H9 (cell line): Measurements from ENCODE around the gene CTNNA1. TPM values are rescaled to one million over a fixed set of nuclear protein-coding genes. Genes with fewer than 3 reads are reported as not detected.
A peak's percentile ranks its signal among the peaks of the same experiment; 100 is the strongest.

Experiments
- DNase-seq: peaks from one replicate; pipeline ENCODE4 v3.0.0-alpha.2; 2017
- H2AFZ ChIP-seq: one replicate; pipeline ENCODE4 v1.6.1; 2013; ENCODE audit warnings: mild to moderate bottlenecking, low read length, control low read depth, moderate library complexity
- H2AK5ac ChIP-seq: 2 replicates; pipeline ENCODE4 v1.6.1; 2013; ENCODE audit warnings: low read length, control low read depth, mixed read lengths; ENCODE audit not compliant: insufficient read length
- H2BK120ac ChIP-seq: one replicate; pipeline ENCODE4 v1.6.1; 2013; ENCODE audit warnings: low read depth, mild to moderate bottlenecking, low read length, control low read depth, inconsistent platforms; ENCODE audit not compliant: poor library complexity, severe bottlenecking
- H2BK12ac ChIP-seq: 2 replicates; pipeline ENCODE4 v1.6.1; 2013; ENCODE audit warnings: low read length, control low read depth, mixed read lengths, low read depth; ENCODE audit not compliant: insufficient read length
- H2BK15ac ChIP-seq: 2 replicates; pipeline ENCODE4 v1.6.1; 2013; ENCODE audit warnings: low read depth, low read length, control low read depth
- H2BK20ac ChIP-seq: one replicate; pipeline ENCODE4 v1.6.1; 2013; ENCODE audit warnings: low read depth, mild to moderate bottlenecking, low read length, control low read depth, inconsistent platforms; ENCODE audit not compliant: poor library complexity, severe bottlenecking
- H2BK5ac ChIP-seq: 2 replicates; pipeline ENCODE4 v1.6.1; 2013; ENCODE audit warnings: low read length, control low read depth, mixed read lengths; ENCODE audit not compliant: insufficient read length
- H3K14ac ChIP-seq: 2 replicates; pipeline ENCODE4 v1.6.1; 2013; ENCODE audit warnings: low read length, control low read depth; ENCODE audit not compliant: insufficient read depth
- H3K18ac ChIP-seq: 2 replicates; pipeline ENCODE4 v1.6.1; 2013; ENCODE audit warnings: low read depth, mild to moderate bottlenecking, mixed read lengths, low read length, control low read depth; ENCODE audit not compliant: insufficient read length
- H3K23ac ChIP-seq: 2 replicates; pipeline ENCODE4 v1.6.1; 2013; ENCODE audit warnings: low read length, control low read depth, mixed read lengths, low read depth; ENCODE audit not compliant: insufficient read length
- H3K23me2 ChIP-seq: 2 replicates; pipeline ENCODE4 v1.6.1; 2013; ENCODE audit warnings: low read depth, mild to moderate bottlenecking, mixed read lengths, low read length, control low read depth; ENCODE audit not compliant: insufficient read length, poor library complexity, severe bottlenecking
- H3K27ac ChIP-seq: 2 replicates; pipeline ENCODE4 v1.5.1; 2013; ENCODE audit warnings: low read length, control low read depth, mixed read lengths, low read depth; ENCODE audit not compliant: insufficient read length
- H3K27me3 ChIP-seq: 2 replicates; pipeline ENCODE4 v1.6.1; 2013; ENCODE audit warnings: low read length, control low read depth, inconsistent platforms; ENCODE audit not compliant: insufficient read depth
- H3K4ac ChIP-seq: 2 replicates; pipeline ENCODE4 v1.6.1; 2013; ENCODE audit warnings: low read depth, mild to moderate bottlenecking, control low read depth, inconsistent platforms, low read length, moderate library complexity
- H3K4me1 ChIP-seq: 2 replicates; pipeline ENCODE4 v1.6.1; 2013; ENCODE audit warnings: low read length, control low read depth, inconsistent platforms; ENCODE audit not compliant: insufficient read depth
- H3K4me2 ChIP-seq: 2 replicates; pipeline ENCODE4 v1.6.1; 2013; ENCODE audit warnings: low read length, control low read depth, mixed read lengths; ENCODE audit not compliant: insufficient read length, insufficient read depth
- H3K56ac ChIP-seq: 2 replicates; pipeline ENCODE4 v1.6.1; 2013; ENCODE audit warnings: low read depth, mild to moderate bottlenecking, mixed read lengths, low read length, control low read depth; ENCODE audit not compliant: insufficient read length
- H3K79me1 ChIP-seq: 2 replicates; pipeline ENCODE4 v1.6.1; 2013; ENCODE audit warnings: low read depth, mild to moderate bottlenecking, moderate library complexity, low read length, control low read depth, inconsistent platforms; ENCODE audit not compliant: insufficient read depth, poor library complexity, severe bottlenecking
- H3K79me2 ChIP-seq: 2 replicates; pipeline ENCODE4 v1.6.1; 2013; ENCODE audit warnings: low read length, control low read depth, inconsistent platforms; ENCODE audit not compliant: insufficient read depth
- H3K9ac ChIP-seq: 2 replicates; pipeline ENCODE4 v1.6.1; 2013; ENCODE audit warnings: low read length, control low read depth, mixed read lengths; ENCODE audit not compliant: insufficient read length; ENCODE audit errors: extremely low read depth
- H3K9me3 ChIP-seq: one replicate; pipeline ENCODE4 v1.6.1; 2013; ENCODE audit warnings: low read depth, low read length, inconsistent platforms; ENCODE audit not compliant: control insufficient read depth
- H3T11ph ChIP-seq: one replicate; pipeline ENCODE4 v1.6.1; 2013; ENCODE audit warnings: mild to moderate bottlenecking, low read length, control low read depth, inconsistent platforms
- H4K20me1 ChIP-seq: one replicate; pipeline ENCODE4 v1.6.1; 2013; ENCODE audit not compliant: control insufficient read depth, insufficient read length, insufficient read depth
- H4K5ac ChIP-seq: 2 replicates; pipeline ENCODE4 v1.6.1; 2013; ENCODE audit warnings: low read depth, mild to moderate bottlenecking, mixed read lengths, low read length, control low read depth; ENCODE audit not compliant: insufficient read length
- H4K8ac ChIP-seq: replicated peaks from 2 replicates; pipeline ENCODE4 v1.6.1; 2013; ENCODE audit warnings: low read length, control low read depth, mixed read lengths, low read depth; ENCODE audit not compliant: insufficient read length
- H4K91ac ChIP-seq: 2 replicates; pipeline ENCODE4 v1.6.1; 2013; ENCODE audit warnings: low read depth, mild to moderate bottlenecking, moderate library complexity, mixed read lengths, low read length, control low read depth; ENCODE audit not compliant: insufficient read length
- H3K27ac Mint-ChIP-seq, 3 experiments: 2 replicates in 2 of 3; 3 replicates in 1 of 3; pipeline ENCODE4 v1.8.0; 2020 to 2021; ENCODE audit warnings: mixed read lengths in 3 of 3, mild to moderate bottlenecking in 1 of 3, moderate library complexity in 1 of 3
- H3K27me3 Mint-ChIP-seq: 2 replicates; pipeline ENCODE4 v1.8.0; 2021; ENCODE audit warnings: low read depth, mild to moderate bottlenecking, moderate library complexity, mixed read lengths
- H3K36me3 Mint-ChIP-seq, 3 experiments: 2 replicates in 2 of 3; 3 replicates in 1 of 3; pipeline ENCODE4 v1.8.0; 2020 to 2021; ENCODE audit warnings: low read depth in 3 of 3, mixed read lengths in 3 of 3; ENCODE audit not compliant: insufficient read depth in 1 of 3
- H3K4me1 Mint-ChIP-seq, 2 experiments: 2 replicates each; pipeline ENCODE4 v1.8.0; 2020; ENCODE audit warnings: mixed read lengths in 2 of 2
- H3K4me3 Mint-ChIP-seq, 2 experiments: 2 replicates in 1 of 2; 3 replicates in 1 of 2; pipeline ENCODE4 v1.8.0; 2020 to 2021; ENCODE audit warnings: mild to moderate bottlenecking in 2 of 2, mixed read lengths in 2 of 2, moderate library complexity in 1 of 2
- H3K9me3 Mint-ChIP-seq, 2 experiments: 2 replicates in 1 of 2; 3 replicates in 1 of 2; pipeline ENCODE4 v1.8.0; 2020; ENCODE audit warnings: mild to moderate bottlenecking in 2 of 2, mixed read lengths in 2 of 2, moderate library complexity in 1 of 2
- CTCF ChIP-seq: fragments of 200-600 bp; sonication (generic); conservative IDR thresholded peaks from 3 replicates; pipeline ENCODE4 v1.8.0; 2021; ENCODE audit warnings: antibody characterized with exemption, mild to moderate bottlenecking
- WGBS: extraction: QIAGEN DNeasy Blood & Tissue Kit; methylation state at CpG from one replicate; pipeline ENCODE4 v1.1.7; 2013; ENCODE audit warnings: missing lambda C conversion rate, low lambda C conversion rate, mixed read lengths; ENCODE audit not compliant: insufficient read length; ENCODE audit errors: extremely low coverage; 5-methylcytosine and 5-hydroxymethylcytosine counted together
- total RNA-seq: library from RNA; stranded (reverse); gene quantifications from 2 replicates; pipeline ENCODE4 v1.2.1, GENCODE V29; 2021

CTNNA1 gene
- total RNA-seq, 1 experiment from 2014 or later: 354 TPM

DNA sequence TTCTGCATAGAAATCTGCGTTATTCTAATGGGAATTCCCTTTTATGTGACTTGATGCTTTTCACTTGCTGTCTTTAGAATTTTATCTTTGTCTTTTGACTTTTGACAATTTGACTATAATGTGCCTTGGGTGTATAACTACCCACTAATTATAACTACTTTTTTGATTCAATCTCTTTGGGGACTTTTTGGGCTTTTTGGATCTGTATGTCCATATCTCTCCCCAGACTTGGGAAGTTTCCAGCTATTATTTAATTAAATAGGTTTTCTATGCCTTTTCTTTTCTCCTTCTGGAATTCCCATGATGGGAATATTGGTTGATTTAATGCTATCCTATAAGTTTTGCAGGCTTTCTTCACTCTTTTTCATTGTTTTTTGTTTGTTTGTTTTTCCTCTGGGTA is 64.0 kb downstream of the CTNNA1 start:
- Histone ChIP-seq H2BK12ac (no peak overlapping the region), H3K56ac (no peak overlapping the region), H3K4ac (no peak overlapping the region), H4K8ac (no peak overlapping the region), H3K9me3 (no peaks in the 10 kb centered on the region), H4K5ac (no peak overlapping the region), H4K91ac (no peak overlapping the region), H3K79me2 (peaks cover 2% of the 10 kb centered on the region; the same call in 1 of the 2 replicates), H3K23ac (no peak overlapping the region), H2AFZ (no peak overlapping the region), H3K4me2 (no peak overlapping the region), H3K9ac (no peak overlapping the region), H2BK120ac (no peak overlapping the region), H3K27me3 (no peaks in the 10 kb centered on the region), H3K79me1 (peaks cover 5% of the 10 kb centered on the region), H4K20me1 (no peaks in the 10 kb centered on the region), H3K27ac (no peak overlapping the region), H3K23me2 (no peaks in the 10 kb centered on the region), H2BK20ac (no peak overlapping the region), H3K18ac (no peak overlapping the region), H3T11ph (no peak overlapping the region), H3K4me1 (peaks cover 3% of the 10 kb centered on the region; the same call in 1 of the 2 replicates), H3K14ac (no peak overlapping the region), H2BK5ac (no peak overlapping the region), H2BK15ac (no peak overlapping the region), H2AK5ac (no peak overlapping the region)
- no CpG with 5 or more reads among the region's 1 CpG for WGBS
- DNase-seq: no peak
- Mint-ChIP-seq H3K27ac (peak overlapping the region in 1 of 3 experiments; percentile 53; a peak in 2 of 7 replicates), H3K4me3 (no peak overlapping the region), H3K36me3 (peaks cover 26 to 41% (median 41%) of the 10 kb centered on the region in 3 experiments), H3K4me1 (peaks cover 18 to 37% of the 10 kb centered on the region in 2 experiments), H3K27me3 (no peaks in the 10 kb centered on the region), H3K9me3 (no peaks in the 10 kb centered on the region)
- no peak for TF ChIP-seq CTCF
